GM13976 (cell line): ENCODE data around the gene ANKRD40.

Experiments used
- DNase-seq: peaks from one replicate; pipeline ENCODE4 v3.0.0; 2012; ENCODE audit warnings: low spot score
- in situ Hi-C: fragments of 300-500 bp; cut with MboI; formaldehyde crosslinking; loops from one replicate; pipeline ENCODE4 v1.12.0; 2022; ENCODE audit warnings: low sequenced_read_pairs, mixed read lengths, inconsistent platforms; ENCODE audit not compliant: unreplicated experiment
- TF ChIP-seq, protein P1 (sequence below): IDR thresholded peaks from 2 replicates; pipeline ENCODE4 v1.5.1; 2012; ENCODE audit warnings: borderline replicate concordance, mild to moderate bottlenecking; ENCODE audit not compliant: insufficient read depth; ENCODE audit errors: extremely low read depth, missing control alignments, control extremely low read depth

ANKRD40 gene

GRCh38 chr17:50649042-50649908 lies 58.4 kb downstream of the ANKRD40 start:
- TF ChIP-seq, protein P1, sequence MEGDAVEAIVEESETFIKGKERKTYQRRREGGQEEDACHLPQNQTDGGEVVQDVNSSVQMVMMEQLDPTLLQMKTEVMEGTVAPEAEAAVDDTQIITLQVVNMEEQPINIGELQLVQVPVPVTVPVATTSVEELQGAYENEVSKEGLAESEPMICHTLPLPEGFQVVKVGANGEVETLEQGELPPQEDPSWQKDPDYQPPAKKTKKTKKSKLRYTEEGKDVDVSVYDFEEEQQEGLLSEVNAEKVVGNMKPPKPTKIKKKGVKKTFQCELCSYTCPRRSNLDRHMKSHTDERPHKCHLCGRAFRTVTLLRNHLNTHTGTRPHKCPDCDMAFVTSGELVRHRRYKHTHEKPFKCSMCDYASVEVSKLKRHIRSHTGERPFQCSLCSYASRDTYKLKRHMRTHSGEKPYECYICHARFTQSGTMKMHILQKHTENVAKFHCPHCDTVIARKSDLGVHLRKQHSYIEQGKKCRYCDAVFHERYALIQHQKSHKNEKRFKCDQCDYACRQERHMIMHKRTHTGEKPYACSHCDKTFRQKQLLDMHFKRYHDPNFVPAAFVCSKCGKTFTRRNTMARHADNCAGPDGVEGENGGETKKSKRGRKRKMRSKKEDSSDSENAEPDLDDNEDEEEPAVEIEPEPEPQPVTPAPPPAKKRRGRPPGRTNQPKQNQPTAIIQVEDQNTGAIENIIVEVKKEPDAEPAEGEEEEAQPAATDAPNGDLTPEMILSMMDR, result no peak
- in situ Hi-C loops, result no loop called here
- no peak for DNase-seq

- DNase-seq, result no peak
- TF ChIP-seq, protein P1, result no peak
- in situ Hi-C loops, result no loop called here
These were observed 60.5 kb downstream of the ANKRD40 start for GRCh38 chr17:50647187-50647586.

DNA sequence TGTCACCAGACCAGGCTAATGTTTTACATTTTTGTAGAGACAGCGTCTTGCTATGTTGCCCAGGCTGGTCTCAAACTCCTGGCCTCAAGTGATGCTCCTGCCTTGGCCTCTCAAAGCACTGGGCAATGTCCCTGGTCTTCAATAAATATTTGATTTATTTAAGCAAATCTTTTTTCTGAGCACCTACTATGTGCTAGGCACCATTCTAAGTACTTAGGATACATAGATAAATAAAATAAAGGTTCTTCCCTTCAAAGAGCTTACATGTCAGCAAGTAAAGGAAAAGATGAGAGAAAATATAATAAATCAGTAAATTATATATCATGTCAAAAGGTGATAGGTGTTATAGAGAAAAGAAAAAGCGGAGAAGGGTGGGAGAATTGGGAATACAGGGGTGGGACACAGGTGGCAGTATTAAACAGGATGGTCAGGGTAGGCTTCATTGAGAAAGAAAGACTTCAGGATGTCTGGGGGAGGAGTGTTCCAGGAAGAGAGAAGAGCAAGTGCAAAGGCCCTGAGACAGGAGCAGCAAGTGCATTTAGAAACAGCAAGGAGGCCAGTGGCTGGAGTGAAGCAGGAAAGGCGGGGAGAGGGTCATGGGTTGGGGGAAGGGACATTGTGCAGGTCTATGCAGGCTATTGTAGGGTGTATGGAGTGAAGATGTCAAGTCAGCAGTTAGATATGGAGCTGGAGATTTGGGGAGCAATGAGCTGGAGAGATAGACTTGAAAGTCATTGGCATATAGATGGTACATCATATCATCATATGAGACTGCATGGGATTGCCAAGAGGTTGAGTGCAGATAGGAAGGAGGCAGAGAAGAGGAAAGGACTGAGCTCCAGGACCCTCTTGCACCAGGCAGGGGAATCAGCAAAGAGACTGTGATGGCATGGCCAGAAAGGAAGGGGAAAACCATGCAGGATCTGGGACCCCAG lies 61.7 kb downstream of the ANKRD40 start:
- in situ Hi-C loops, result no loop called here

More for the DNA sequence above, 61.7 kb downstream of the ANKRD40 start:
- no peak for DNase-seq
- TF ChIP-seq, protein P1, result no peak
